NCI-H82 treated with DMSO at 0.1 percent for 48 hours (cell line): ENCODE results near the gene SDR39U1.
"Not testable (repeated sequence)": the region's sequence is repeated elsewhere in the genome, so short reads cannot be mapped to it uniquely, and the experiment has no call there.

Experiments
- DNase-seq: peaks from one replicate; lab custom pipeline; 2025; ENCODE audit not compliant: unreplicated experiment; lab: John Stamatoyannopoulos, UW

The SDR39U1 gene, protein sequence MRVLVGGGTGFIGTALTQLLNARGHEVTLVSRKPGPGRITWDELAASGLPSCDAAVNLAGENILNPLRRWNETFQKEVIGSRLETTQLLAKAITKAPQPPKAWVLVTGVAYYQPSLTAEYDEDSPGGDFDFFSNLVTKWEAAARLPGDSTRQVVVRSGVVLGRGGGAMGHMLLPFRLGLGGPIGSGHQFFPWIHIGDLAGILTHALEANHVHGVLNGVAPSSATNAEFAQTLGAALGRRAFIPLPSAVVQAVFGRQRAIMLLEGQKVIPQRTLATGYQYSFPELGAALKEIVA

DNA sequence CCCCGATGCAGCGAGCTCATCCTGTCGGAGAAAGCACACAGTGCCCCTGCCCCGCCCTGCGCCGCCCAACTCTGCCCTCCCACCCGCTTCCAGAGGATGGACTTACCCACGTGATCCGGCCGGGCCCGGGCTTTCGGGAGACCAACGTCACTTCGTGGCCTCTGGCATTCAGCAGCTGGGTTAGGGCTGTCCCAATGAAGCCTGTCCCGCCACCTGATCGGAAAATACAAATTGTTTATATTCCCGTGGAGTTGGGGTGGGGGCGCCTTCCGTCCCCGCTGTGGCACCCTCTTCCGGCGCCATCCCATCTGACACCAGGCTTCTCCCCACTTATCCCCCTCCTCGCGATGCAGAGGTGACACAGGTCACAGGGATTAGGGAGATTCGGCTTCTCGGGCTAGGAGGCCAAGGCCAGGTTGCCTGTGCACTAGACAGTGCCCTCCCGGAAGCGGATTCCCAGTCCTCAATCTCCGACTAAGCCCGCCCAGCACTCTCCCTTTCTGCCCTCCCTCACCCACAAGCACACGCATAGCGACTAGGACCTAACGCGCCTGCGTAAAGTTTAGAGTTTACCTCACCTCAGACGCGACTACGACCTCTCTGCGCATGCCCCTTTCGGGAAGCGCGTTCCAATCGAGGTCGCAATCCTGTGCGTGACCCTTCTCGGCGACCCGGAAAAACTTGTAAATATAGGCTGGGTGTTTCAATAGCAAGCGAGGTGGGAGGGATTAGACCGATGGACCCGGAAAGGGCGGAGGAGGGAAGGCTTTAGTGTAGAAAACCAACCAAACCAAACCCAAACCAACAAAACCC, at the start of gene SDR39U1:
SDR39U1 (minus strand) TSS at position 537 of the 813 bp plus-strand sequence; CDS start at position 530, 7 bp downstream.
- peak; percentile 97 for DNase-seq

DNA sequence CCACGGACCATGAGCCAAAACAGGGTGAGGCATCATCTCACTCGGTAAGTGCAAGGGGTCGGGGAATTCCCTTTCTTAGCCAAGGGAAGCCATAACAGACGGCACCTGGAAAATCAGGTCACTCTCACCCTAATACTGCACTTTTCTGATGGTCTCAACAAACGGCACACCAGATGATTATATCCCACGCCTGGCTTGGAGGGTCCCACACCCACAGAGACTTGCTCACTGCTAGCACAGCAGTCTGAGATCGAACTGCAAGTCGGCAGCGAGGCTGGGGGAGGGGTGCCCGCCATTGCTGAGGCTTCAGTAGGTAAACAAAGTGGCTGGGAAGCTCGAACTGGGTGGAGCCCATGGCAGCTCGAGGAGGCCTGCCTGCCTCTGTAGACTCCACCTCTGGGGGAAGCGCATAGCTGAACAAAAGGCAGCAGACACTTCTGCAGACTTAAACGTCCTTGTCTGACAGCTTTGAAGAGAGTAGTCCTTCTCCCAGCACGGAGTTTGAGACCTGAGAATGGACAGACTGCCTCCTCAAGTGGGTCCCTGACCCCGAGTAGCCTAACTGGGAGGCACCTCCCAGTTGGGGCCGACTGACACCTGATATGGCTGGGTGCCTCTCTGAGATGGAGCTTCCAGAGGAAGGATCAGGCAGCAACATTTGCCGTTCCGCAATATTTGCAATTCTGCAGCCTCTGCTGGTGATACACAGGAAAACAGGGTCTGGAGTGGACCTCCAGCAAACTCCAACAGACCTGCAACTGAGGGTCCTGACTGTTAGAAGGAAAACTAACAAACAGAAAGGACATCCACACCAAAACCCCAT, 49.2 kb upstream of the SDR39U1 start:
- not testable (repeated sequence) for DNase-seq

DNA sequence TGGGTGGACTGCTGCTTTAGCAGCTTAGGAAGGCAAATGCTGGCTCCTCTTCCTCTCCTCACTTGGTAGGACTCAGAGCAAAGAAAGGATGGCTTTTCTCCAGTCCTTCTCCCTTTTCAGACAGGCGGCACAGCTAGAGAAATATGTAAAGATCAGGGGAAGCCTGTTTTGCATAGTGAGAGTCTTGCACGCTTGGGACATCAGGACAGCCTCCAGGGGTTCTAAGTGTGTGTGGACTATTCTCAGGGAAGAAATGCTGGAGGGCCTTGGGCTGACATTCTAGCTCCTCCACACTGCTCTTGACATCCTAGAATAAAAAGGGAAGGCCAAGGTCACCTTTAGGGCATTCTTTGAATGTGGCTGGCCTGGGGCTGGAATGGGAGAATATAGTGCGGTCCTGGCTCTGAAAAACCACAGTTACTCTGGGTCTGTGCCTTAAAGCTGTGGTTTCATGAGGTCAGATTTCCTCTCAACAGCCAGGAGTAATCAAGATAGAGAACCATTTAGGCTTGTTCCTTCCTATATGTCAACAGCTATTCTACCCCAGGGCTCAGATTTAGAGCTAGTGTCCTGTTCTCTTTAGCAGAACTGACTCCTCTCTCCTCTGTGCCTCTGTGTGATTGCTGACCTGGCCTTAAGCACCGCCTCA, 41.2 kb upstream of the SDR39U1 start:
- DNase-seq: no peak

DNA sequence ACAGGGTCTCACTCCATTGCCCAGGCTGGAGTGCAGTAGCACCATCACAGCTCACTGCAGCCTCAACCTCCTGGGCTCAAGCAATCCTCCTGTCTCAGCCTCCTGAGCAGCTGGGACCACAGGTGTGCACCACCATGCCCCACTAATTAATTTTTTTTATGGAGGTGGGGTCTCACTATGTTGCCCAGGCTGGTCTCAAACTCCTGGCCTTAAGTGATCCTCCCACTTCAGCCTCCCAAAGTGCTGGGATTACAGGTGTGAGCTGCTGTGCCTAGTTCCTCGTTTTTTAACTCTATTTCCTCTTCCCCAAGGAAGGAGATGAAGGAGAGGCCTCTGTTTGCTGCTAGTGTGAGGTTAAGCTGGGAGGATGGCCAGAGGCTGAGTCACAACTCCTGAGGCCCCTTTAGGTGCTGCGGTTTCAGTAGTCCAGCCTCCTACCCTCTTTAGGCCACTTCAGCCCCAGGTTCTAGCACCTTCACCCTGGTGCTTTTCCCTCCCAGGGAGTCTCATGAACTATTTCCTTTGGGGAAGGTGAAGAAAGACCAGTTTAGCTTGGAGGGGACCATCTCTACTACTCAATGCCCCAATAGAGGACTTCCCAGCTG, 40.2 kb upstream of the SDR39U1 start:
- not testable (repeated sequence) for DNase-seq

DNA sequence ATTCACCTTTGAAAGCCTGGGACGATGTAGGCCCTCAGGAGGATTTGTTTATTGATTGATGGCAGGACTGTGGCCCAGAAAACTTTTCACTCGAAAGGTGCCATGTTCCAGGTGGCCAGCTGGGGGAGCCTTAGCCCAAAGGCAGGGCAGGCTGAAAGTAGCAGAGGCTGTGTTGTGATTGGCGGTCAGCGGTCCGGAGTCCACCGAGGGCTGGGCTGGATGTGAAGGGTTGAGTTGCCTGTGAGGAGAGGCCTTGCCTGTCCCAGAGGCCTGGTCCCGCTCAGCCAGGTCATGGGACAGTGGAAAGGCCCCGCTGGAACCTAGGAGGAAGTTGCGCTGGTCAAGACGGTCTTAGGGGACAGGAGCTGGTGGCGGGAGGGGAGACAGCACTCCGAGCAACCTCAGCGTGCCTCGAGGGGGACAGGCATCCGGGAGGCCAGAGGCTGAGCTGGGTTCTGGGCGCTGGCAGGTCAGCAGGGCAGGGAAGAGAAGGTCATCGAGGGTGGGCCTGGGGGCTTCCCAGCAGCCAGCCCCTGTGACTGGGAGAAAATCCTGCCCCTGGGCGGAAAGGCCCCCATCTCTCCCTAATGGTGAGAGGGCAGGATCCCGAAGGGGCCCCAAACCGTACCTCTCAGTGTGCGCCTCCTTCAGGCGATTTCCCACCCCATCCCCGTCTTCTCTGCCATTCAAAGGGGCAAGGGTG, 39.2 kb upstream of the SDR39U1 start:
- peak; percentile 34 for DNase-seq

DNA sequence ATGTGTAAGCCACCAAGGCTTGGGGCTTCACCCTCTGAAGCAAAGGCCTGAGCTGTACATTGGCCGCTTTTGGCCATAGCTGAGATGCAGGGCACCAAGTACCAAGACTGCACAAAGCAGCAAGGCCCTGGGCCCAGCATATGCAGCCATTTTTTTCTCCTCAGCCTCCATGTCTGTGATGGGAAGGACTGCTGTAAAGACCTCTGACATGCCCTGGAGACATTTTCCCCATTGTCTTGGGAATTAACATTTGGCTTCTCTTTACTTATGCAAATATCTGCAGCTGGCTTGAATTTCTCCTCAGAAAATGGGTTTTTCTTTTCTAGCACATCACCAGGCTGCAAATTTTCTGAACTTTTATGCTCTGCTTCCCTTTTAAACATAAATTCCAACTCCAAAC, 37.4 kb upstream of the SDR39U1 start:
- not testable (repeated sequence) for DNase-seq

DNA sequence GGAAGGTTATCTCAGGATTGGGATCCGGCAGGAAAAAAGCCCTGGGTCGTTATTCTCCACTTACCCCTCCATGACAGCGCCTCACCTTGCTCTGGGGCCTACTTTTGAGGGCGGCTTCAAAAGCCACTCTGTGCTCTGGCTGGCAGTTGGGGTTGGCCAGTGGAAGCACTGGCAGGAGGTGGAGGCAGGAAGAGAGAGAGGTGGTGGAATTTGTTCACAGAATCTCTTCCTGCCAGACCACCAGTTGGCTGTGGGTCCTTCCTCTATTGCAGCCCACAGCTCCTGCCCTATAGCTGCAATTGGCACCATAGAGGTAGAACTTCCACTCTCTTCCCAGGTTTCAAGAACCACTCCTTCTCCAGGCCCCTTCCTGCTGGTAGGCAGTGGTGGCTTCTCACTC, 32.7 kb upstream of the SDR39U1 start:
- DNase-seq: no peak

DNA sequence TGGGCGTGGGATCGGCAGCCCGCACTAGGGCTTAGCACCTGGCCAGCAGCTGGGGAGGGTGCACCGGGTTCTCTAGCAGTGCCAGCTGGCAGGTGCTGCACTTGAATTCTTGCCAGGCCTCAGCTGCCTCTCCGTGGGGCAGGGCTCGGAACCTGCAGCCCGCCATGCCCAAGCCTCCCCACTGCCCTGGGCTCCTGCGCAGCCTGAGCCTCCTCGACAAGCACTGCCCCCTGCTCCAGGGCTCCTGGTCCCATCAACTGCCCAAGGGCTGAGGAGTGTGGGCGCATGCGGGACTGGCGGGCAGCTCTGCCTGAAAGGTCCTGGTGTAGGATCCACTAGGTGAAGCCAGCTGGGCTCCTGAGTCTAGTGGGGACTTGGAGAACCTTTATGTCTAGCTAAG, 30.6 kb upstream of the SDR39U1 start:
- DNase-seq: no peak

DNA sequence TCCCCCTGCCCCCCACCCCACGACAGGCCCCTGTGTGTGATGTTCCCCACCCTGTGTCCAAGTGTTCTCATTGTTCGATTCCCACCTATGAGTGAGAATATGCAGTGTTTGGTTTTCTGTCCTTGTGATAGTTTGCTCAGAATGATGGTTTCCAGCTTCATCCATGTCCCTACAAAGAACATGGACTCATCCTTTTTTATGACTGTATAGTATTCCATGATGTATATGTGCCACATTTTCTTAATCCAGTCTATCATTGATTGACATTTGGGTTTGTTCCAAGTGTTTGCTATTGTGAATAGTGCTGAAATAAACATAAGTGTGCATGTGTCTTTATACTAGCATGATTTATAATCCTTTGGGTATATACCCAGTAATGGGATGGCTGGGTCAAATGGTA, 27.9 kb upstream of the SDR39U1 start:
- not testable (repeated sequence) for DNase-seq

DNA sequence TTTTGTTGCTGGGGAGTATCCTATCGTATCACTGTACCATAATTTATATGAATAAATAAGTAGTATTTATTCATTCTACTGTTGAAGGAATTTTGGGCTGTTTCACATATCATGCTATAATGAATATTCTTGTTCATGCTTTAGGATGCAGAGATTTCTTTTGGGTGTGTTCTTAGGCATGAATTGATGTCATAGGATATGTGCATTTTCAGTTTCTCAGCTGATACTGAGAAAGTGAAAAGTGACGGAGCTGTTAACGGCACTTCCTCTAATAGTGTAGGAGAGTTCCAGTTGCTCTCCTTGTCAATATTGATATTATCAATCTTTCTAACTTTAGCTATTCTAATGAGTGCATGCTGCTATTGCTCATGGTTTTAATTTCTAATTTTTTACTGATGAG, 23.2 kb upstream of the SDR39U1 start:
- no peak for DNase-seq

DNA sequence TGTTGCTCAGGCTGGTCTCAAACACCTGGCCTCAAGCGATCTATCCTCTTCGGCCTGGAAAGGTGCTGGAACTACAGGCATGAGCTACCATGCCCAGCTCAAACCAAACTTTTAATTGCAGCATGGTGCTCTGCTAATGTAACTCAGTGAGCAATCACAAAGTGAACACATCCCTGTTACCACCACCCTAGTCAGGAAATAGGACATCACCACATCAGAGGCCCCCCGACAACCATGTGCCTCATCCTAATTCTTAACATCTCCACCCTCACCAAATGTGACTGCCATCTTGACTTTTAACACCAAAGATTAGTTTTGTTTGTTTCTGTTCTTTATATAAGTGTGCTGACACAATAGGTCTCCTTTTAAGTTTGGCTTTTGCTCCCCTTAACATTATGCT, 22.8 kb upstream of the SDR39U1 start:
- no peak for DNase-seq

DNA sequence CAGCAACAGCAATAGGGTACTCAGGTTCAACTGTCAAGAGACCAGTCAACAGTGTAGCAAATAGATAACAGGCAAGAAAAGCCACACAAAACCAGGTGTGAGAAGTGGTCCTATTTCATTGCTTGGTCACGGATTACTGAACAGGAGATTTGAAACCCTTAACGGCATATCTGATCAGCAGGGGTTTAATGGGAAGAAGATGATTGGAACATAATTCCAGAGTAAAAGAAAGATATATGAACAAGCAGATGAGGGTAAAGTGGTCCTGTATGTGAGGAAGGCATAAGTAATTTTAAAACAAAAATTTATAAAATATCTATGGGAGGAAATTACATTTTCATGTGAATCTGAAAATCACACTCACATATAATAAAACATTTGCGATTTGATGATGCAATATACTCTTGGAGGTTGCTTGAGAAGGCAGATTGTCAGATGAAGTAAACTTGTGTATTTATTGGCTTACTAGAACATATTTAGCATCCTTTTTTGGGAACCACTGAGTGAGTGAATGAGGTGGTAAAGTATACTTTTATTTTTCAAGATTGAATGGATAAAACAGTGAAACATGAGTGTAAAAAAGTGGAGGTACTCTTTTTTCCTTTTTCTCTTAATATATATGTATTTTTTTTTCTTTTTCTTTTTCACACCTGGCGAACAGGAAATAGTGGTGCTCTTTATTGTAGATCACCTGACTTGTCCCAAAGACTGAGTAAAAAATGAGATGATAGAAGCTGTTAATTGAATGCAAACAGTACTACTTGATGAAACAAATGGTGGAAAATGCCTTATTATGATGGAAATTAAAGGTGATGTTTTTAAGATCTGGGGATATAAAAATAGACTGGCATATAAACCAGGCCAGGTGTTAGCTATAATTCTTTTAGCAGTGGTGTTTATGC, 21.6 kb upstream of the SDR39U1 start:
- no peak for DNase-seq

DNA sequence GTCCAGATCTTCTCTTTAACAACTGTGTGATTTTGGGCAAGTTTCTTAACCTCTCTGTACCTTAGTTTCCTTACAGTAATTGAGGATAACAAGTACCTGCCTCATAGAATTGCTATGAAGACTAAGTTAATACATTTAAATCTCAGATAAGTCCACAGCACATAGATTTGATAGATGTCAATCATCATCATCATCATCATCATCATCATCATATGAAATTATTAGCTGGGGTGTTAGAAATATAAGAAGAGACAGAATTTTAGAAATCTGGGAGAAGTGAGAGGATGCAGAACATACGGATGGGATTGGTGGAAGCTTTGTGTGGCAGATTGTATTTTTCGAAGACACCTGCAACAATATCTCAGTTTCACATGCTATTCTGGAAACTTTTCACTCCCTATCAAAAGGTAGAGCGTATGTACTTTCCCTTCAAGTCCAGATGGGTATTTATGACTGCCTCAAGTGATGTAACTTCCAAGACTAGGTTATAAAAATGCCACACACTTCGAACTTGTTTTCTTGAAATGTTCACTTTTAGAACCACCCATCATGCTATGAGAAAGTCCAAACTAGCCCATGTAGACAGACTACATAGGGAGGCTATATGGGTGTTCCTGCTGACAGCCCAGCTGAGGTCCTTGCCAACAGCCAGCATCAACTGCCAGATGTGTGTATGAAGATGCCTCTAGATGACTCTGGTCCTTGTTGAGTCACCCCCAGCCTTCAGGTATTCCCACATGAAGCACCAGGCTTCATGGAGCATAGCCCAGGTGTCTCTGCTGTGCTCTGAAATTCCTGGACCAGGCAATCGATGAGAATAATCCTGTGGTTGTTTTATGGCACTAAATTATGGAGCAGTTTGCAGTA, 20.7 kb upstream of the SDR39U1 start:
- DNase-seq: no peak

DNA sequence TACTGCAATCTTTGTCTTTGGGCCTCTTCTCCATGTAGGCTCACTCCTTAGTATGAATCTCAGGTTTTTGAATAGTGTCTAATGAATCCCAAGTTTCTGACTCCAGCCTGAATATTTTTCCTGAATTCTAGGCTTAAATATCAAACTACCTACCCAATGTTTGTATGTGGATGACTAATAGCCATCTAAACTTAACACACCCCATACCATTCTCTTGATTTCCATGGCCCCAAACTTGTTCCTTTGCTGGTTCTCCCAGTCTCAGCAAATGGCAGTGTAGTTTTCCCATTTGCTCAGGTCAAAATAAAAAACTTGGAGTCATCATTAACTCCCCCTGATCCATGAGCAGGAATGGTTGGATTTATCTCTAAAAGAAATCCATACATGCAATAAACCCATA, 18.8 kb upstream of the SDR39U1 start:
- DNase-seq: no peak

DNA sequence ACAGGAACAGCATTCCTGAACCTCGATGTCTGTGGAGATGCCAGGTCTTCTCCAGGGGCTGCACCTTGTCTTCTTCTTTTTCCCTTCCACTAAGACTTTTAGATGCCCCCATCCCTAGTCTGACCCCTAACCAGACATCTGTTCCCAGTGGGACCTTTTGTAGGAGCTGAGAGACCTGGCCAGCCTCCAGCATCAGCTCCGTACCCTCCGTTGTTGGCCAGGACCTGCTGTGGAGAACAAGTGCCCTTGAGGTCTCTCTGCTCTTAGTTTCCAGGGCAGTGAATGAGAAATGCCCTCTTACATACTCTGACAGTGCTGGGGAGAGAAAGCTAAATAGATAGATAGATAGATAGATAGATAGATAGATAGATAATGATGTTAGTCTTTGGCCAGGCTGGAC, 16.8 kb upstream of the SDR39U1 start:
- DNase-seq: no peak

DNA sequence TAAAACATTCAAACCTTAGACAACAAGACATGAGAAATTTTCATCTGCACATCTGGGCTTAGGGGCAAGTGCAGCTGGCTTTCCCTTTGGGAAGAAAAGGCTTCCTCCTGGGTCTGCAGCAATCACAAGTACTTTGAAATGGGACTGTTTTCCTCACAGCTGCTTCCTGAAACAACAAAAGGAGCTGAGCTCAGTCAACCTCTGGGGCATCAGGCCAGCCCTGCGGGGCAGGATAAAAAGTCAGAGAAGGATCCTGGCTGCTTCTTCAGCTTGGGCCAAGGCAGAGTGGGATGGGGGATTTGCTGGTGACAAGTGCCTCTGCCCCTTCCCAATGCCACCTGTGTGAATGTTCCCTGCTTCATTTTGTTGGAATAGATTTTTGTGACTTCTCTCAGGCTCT, 16.2 kb upstream of the SDR39U1 start:
- no peak for DNase-seq

DNA sequence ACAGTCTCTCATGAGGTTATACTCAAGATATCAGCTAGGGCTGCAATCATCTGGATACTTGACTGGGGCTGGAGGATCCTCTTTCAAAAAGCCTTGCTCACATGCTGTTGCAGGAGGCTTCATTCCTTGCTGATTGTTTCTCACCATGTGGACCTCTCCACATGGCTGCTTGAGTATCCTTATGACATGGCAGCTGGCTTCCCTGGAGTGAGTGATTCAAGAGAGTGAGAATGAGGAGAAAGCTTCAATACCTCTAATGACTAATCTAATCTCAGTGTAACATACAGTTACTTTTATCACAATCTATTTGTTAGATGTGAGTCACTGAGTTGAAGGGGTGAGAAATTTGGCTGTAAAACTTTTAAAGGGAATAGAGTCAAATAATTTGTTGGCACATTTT, 14.4 kb upstream of the SDR39U1 start:
- no peak for DNase-seq

DNA sequence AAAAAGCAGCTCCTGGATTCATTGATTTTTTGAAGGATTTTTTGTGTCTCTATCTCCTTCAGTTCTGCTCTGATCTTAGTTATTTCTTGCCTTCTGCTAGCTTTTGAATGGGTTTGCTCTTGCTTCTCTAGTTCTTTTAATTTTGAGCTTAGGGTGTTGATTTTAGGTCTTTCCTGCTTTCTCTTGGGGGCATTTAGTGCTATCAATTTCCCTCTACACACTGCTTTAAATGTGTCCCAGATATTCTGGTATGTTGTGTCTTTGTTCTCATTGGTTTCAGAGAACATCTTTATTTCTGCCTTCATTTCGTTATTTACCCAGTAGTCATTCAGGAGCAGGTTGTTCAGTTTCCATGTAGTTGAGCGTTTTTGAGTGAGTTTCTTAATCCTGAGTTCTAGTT, 8.3 kb upstream of the SDR39U1 start:
- not testable (repeated sequence) for DNase-seq
